ENCODE results near the gene BEST4.
A peak's percentile ranks its signal among the peaks of the same experiment; 100 is the strongest.
"Not testable (repeated sequence)": the region's sequence is repeated elsewhere in the genome, so short reads cannot be mapped to it uniquely, and the experiment has no call there.

The BEST4 gene

GRCh38 chr1:44788120-44788860 lies at the start of gene BEST4:
Gene BEST4, minus strand, starts transcription at chr1:44788170. Its CDS starts 465 bp downstream, at chr1:44787705.
- DNase-seq (ENCODE audit: extremely low spot score, insufficient read length, low read depth): no peak
- no peak for FAIRE-seq

- FAIRE-seq (peak; percentile 97), DNase-seq (ENCODE audit: extremely low spot score, insufficient read length, low read depth) (peak; percentile 67)
Measured at GRCh38 chr1:44835738-44836675, 48.0 kb upstream of the BEST4 start.

- no peak for DNase-seq (ENCODE audit: extremely low spot score, insufficient read length, low read depth)
- FAIRE-seq: no peak
Measured at GRCh38 chr1:44834328-44834727, 46.4 kb upstream of the BEST4 start.

GRCh38 chr1:44832056-44832705 lies 44.2 kb upstream of the BEST4 start:
- FAIRE-seq: no peak

GRCh38 chr1:44831516-44831915 lies 43.5 kb upstream of the BEST4 start:
- no peak for FAIRE-seq
- DNase-seq (ENCODE audit: extremely low spot score, insufficient read length, low read depth): no peak

More at GRCh38 chr1:44832056-44832705, 44.2 kb upstream of the BEST4 start:
- no peak for DNase-seq (ENCODE audit: extremely low spot score, insufficient read length, low read depth)

GRCh38 chr1:44830900-44831304 lies 42.9 kb upstream of the BEST4 start:
- no peak for DNase-seq (ENCODE audit: extremely low spot score, insufficient read length, low read depth)
- no peak for FAIRE-seq

- no peak for FAIRE-seq
- DNase-seq (ENCODE audit: extremely low spot score, insufficient read length, low read depth): no peak
Measured at GRCh38 chr1:44829506-44830384, 41.8 kb upstream of the BEST4 start.

- FAIRE-seq (no peak), DNase-seq (ENCODE audit: extremely low spot score, insufficient read length, low read depth) (no peak)
Measured at GRCh38 chr1:44828841-44829440, 41.0 kb upstream of the BEST4 start.

GRCh38 chr1:44828003-44828651 lies 40.2 kb upstream of the BEST4 start:
- DNase-seq (ENCODE audit: extremely low spot score, insufficient read length, low read depth): no peak

GRCh38 chr1:44827197-44828002 lies 39.4 kb upstream of the BEST4 start:
- FAIRE-seq (no peak), DNase-seq (ENCODE audit: extremely low spot score, insufficient read length, low read depth) (no peak)

More at GRCh38 chr1:44828003-44828651, 40.2 kb upstream of the BEST4 start:
- FAIRE-seq: no peak

GRCh38 chr1:44826375-44827196 lies 38.6 kb upstream of the BEST4 start:
- no peak for DNase-seq (ENCODE audit: extremely low spot score, insufficient read length, low read depth)

GRCh38 chr1:44824392-44824791 lies 36.4 kb upstream of the BEST4 start:
- DNase-seq (ENCODE audit: extremely low spot score, insufficient read length, low read depth); FAIRE-seq: not testable (repeated sequence)

More at GRCh38 chr1:44826375-44827196, 38.6 kb upstream of the BEST4 start:
- FAIRE-seq: no peak

- FAIRE-seq (no peak), DNase-seq (ENCODE audit: extremely low spot score, insufficient read length, low read depth) (no peak)
Measured at GRCh38 chr1:44822981-44823451, 35.0 kb upstream of the BEST4 start.

- DNase-seq (ENCODE audit: extremely low spot score, insufficient read length, low read depth): no peak
- no peak for FAIRE-seq
Measured at GRCh38 chr1:44822131-44822701, 34.2 kb upstream of the BEST4 start.

GRCh38 chr1:44821240-44821715 lies 33.3 kb upstream of the BEST4 start:
- no peak for DNase-seq (ENCODE audit: extremely low spot score, insufficient read length, low read depth)
- FAIRE-seq: no peak

All from GM18507 (cell line).